ENCODE data around the gene GLO1. TPM values are rescaled to one million over a fixed set of nuclear protein-coding genes. Genes with fewer than 3 reads are reported as not detected.

The GLO1 gene
- total and polyA plus RNA-seq, 9 of the 15 experiments (the other 6 are each of a cell fraction or from before 2014, with no cell fraction given) = 155 to 331 (median 203) TPM

GRCh38 chr6:38639498-38640215 is 63.3 kb downstream of the GLO1 start, which contains the start of gene BTBD9 (continued):
- no peak for TF ChIP-seq HEY1 (CRISPR knock-in tag; IDR thresholded peaks at IDR 0.05; ENCODE audit: borderline replicate concordance)
- peak; percentile 39 for TF ChIP-seq PHF20 (IDR thresholded peaks at IDR 0.05; ENCODE audit: partially characterized antibody)
- TF ChIP-seq, protein P1, sequence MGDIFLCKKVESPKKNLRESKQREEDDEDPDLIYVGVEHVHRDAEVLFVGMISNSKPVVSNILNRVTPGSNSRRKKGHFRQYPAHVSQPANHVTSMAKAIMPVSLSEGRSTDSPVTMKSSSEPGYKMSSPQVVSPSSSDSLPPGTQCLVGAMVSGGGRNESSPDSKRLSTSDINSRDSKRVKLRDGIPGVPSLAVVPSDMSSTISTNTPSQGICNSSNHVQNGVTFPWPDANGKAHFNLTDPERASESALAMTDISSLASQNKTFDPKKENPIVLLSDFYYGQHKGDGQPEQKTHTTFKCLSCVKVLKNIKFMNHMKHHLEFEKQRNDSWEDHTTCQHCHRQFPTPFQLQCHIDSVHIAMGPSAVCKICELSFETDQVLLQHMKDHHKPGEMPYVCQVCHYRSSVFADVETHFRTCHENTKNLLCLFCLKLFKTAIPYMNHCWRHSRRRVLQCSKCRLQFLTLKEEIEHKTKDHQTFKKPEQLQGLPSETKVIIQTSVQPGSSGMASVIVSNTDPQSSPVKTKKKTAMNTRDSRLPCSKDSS (IDR thresholded peaks at IDR 0.05; ENCODE audit: low read depth, partially characterized antibody) = no peak
- TF ChIP-seq, protein P2, sequence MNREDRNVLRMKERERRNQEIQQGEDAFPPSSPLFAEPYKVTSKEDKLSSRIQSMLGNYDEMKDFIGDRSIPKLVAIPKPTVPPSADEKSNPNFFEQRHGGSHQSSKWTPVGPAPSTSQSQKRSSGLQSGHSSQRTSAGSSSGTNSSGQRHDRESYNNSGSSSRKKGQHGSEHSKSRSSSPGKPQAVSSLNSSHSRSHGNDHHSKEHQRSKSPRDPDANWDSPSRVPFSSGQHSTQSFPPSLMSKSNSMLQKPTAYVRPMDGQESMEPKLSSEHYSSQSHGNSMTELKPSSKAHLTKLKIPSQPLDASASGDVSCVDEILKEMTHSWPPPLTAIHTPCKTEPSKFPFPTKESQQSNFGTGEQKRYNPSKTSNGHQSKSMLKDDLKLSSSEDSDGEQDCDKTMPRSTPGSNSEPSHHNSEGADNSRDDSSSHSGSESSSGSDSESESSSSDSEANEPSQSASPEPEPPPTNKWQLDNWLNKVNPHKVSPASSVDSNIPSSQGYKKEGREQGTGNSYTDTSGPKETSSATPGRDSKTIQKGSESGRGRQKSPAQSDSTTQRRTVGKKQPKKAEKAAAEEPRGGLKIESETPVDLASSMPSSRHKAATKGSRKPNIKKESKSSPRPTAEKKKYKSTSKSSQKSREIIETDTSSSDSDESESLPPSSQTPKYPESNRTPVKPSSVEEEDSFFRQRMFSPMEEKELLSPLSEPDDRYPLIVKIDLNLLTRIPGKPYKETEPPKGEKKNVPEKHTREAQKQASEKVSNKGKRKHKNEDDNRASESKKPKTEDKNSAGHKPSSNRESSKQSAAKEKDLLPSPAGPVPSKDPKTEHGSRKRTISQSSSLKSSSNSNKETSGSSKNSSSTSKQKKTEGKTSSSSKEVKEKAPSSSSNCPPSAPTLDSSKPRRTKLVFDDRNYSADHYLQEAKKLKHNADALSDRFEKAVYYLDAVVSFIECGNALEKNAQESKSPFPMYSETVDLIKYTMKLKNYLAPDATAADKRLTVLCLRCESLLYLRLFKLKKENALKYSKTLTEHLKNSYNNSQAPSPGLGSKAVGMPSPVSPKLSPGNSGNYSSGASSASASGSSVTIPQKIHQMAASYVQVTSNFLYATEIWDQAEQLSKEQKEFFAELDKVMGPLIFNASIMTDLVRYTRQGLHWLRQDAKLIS (CRISPR knock-in tag; IDR thresholded peaks at IDR 0.05) = no peak
- no peak for TF ChIP-seq RBM17 (IDR thresholded peaks at IDR 0.05; ENCODE audit: borderline replicate concordance, low read depth, low read length)
- TF ChIP-seq ZNF707 (CRISPR knock-in tag; conservative IDR thresholded peaks at IDR 0.05) = no peak
- no peak for TF ChIP-seq ZNF785 (CRISPR knock-in tag; IDR thresholded peaks at IDR 0.05)
- TF ChIP-seq SIX5 (IDR thresholded peaks at IDR 0.05; ENCODE audit: borderline replicate concordance in 1 of 2, insufficient read depth in 1 of 2, low read depth in 1 of 2, low read length in 2 of 2) = no peak
- 0 out of 4 replicates have a peak, but pooled peaks of 1 of the 2 experiments have one; percentile 3 for TF ChIP-seq SIN3A (IDR thresholded peaks at IDR 0.05; ENCODE audit: borderline replicate concordance in 2 of 2, control insufficient read depth in 1 of 2, low read depth in 2 of 2, low read length in 2 of 2)
- TF ChIP-seq ZNF41 (CRISPR knock-in tag; conservative IDR thresholded peaks at IDR 0.05) = no peak
- no peak for TF ChIP-seq CAMTA2 (CRISPR knock-in tag; conservative IDR thresholded peaks at IDR 0.05)
- no peak for TF ChIP-seq PCBP2 (IDR thresholded peaks at IDR 0.05; ENCODE audit: low read depth, low read length, poor library complexity, severe bottlenecking)
- no peak for TF ChIP-seq FOXK2 (conservative IDR thresholded peaks at IDR 0.05 in 1 of 2, IDR thresholded peaks at IDR 0.05 in 1 of 2; ENCODE audit: low read depth in 2 of 2)
- no peak for TF ChIP-seq PML (IDR thresholded peaks at IDR 0.05; ENCODE audit: low read length)
- TF ChIP-seq ZNF140 (CRISPR knock-in tag; IDR thresholded peaks at IDR 0.05) = no peak
- TF ChIP-seq ZNF324 (CRISPR knock-in tag; IDR thresholded peaks at IDR 0.05) = no peak
- peak; percentile 33; the same call in 1 of the 2 replicates for TF ChIP-seq SAFB (IDR thresholded peaks at IDR 0.05; ENCODE audit: borderline replicate concordance, low read depth, low read length)
- TF ChIP-seq ZNF507 (tag; conservative IDR thresholded peaks at IDR 0.05) = no peak
- TF ChIP-seq PHF21A (IDR thresholded peaks at IDR 0.05; ENCODE audit: borderline replicate concordance, low read depth) = no peak
- no peak for TF ChIP-seq ZNF740 (CRISPR knock-in tag; IDR thresholded peaks at IDR 0.05)
- TF ChIP-seq ZNF740 (tag; IDR thresholded peaks at IDR 0.05) = no peak
- no peak for TF ChIP-seq ZKSCAN1 (IDR thresholded peaks at IDR 0.05; ENCODE audit: low read depth, low read length)
